IMR-90 (cell line): ENCODE data around the gene WDFY1. TPM values are rescaled to one million over a fixed set of nuclear protein-coding genes. Genes with fewer than 3 reads are reported as not detected.

Experiments used
- ATAC-seq: fragments of 200-7000 bp; cut with Tn5 transposase; 2 replicates; pipeline ENCODE4 v1.9.1; 2020; ENCODE audit warnings: low read depth, mild to moderate bottlenecking, moderate library complexity
- BruUV-seq: library from RNA; stranded (reverse); fragments of 400-500 nt; replicated peaks from 2 replicates; lab custom pipeline; 2021; lab: Mats Ljungman, UMichigan
- CTCF ChIA-PET: fragments of 300-600 bp; formaldehyde crosslinking; extraction: SDS; loops from one replicate; lab custom pipeline; 2021; ENCODE audit warnings: antibody characterized with exemption; lab: Yijun Ruan, JAX
- POLR2A ChIA-PET: fragments of 300-600 bp; sonication (Branson Sonifier 250); formaldehyde crosslinking; loops from one replicate; lab custom pipeline; 2022; ENCODE audit warnings: antibody characterized with exemption; ENCODE audit not compliant: unreplicated experiment; lab: Charles Lee
- DNase-seq: peaks from one replicate; pipeline ENCODE4 v3.0.0; 2013
- H2AFZ ChIP-seq: replicated peaks from 2 replicates; pipeline ENCODE3; 2013; ENCODE audit warnings: low read length, mild to moderate bottlenecking; ENCODE audit not compliant: poor library complexity
- H2AK5ac ChIP-seq: 2 replicates; pipeline ENCODE4 v1.6.1; 2013; ENCODE audit warnings: low read depth, low read length, inconsistent platforms
- H2AK9ac ChIP-seq: replicated peaks from 2 replicates; pipeline ENCODE3; 2013; ENCODE audit warnings: mild to moderate bottlenecking, low read depth, low read length, moderate library complexity; ENCODE audit not compliant: poor library complexity
- H2BK120ac ChIP-seq: 2 replicates; pipeline ENCODE4 v1.6.1; 2013; ENCODE audit warnings: low read depth, low read length, inconsistent platforms
- H2BK15ac ChIP-seq: 3 replicates; pipeline ENCODE4 v1.6.1; 2013; ENCODE audit warnings: low read depth, low read length, inconsistent platforms
- H2BK20ac ChIP-seq: 2 replicates; pipeline ENCODE4 v1.6.1; 2013; ENCODE audit warnings: low read depth, mild to moderate bottlenecking, inconsistent platforms, low read length, moderate library complexity
- H2BK5ac ChIP-seq: 2 replicates; pipeline ENCODE4 v1.6.1; 2013; ENCODE audit warnings: mild to moderate bottlenecking, low read depth, low read length, inconsistent platforms; ENCODE audit not compliant: poor library complexity, severe bottlenecking
- H3K14ac ChIP-seq: replicated peaks from 2 replicates; pipeline ENCODE4 v1.6.1; 2013; ENCODE audit warnings: low read depth, low read length, inconsistent platforms
- H3K18ac ChIP-seq: 2 replicates; pipeline ENCODE4 v1.6.1; 2013; ENCODE audit warnings: low read depth, low read length, control low read depth
- H3K23ac ChIP-seq: 2 replicates; pipeline ENCODE4 v1.6.1; 2013; ENCODE audit warnings: low read depth, low read length, inconsistent platforms
- H3K27ac ChIP-seq: 2 replicates; pipeline ENCODE4 v1.5.1; 2013; ENCODE audit warnings: mild to moderate bottlenecking, control low read depth, low read length; ENCODE audit not compliant: insufficient read depth
- H3K27me3 ChIP-seq: 2 replicates; pipeline ENCODE4 v1.6.1; 2013; ENCODE audit warnings: low read length; ENCODE audit not compliant: control insufficient read depth, insufficient read depth
- H3K36me3 ChIP-seq: 2 replicates; pipeline ENCODE4 v1.6.1; 2013; ENCODE audit warnings: low read length, mixed read lengths; ENCODE audit not compliant: control insufficient read depth, insufficient read depth
- H3K4ac ChIP-seq: 2 replicates; pipeline ENCODE4 v1.6.1; 2013; ENCODE audit warnings: low read depth, low read length, inconsistent platforms
- H3K4me1 ChIP-seq: 2 replicates; pipeline ENCODE4 v1.6.1; 2013; ENCODE audit warnings: low read length, mixed read lengths; ENCODE audit not compliant: control insufficient read depth, insufficient read depth
- H3K4me2 ChIP-seq: 2 replicates; pipeline ENCODE4 v1.6.1; 2013; ENCODE audit warnings: low read depth, mild to moderate bottlenecking, control low read depth, low read length, moderate library complexity
- H3K4me3 ChIP-seq: 2 replicates; pipeline ENCODE4 v1.5.1; 2013; ENCODE audit warnings: low read depth, mild to moderate bottlenecking, control low read depth, low read length, moderate library complexity; ENCODE audit not compliant: insufficient read depth
- H3K56ac ChIP-seq: 2 replicates; pipeline ENCODE4 v1.6.1; 2013; ENCODE audit warnings: low read length, inconsistent platforms; ENCODE audit not compliant: insufficient read depth; ENCODE audit errors: extremely low read depth
- H3K79me1 ChIP-seq, 2 experiments: 2 replicates each; pipeline ENCODE4 v1.6.1; 2013; ENCODE audit warnings: low read length in 2 of 2, inconsistent platforms in 1 of 2, low read depth in 1 of 2
- H3K9ac ChIP-seq: 2 replicates; pipeline ENCODE4 v1.6.1; 2013; ENCODE audit warnings: low read depth, low read length, control low read depth
- H3K9me1 ChIP-seq: 2 replicates; pipeline ENCODE4 v1.6.1; 2013; ENCODE audit warnings: low read length, inconsistent platforms; ENCODE audit not compliant: insufficient read depth
- H3K9me3 ChIP-seq: 2 replicates; pipeline ENCODE4 v1.6.1; 2013; ENCODE audit warnings: low read length; ENCODE audit not compliant: control insufficient read depth, insufficient read depth
- H4K20me1 ChIP-seq: 2 replicates; pipeline ENCODE4 v1.6.1; 2013; ENCODE audit warnings: low read length, inconsistent platforms; ENCODE audit not compliant: insufficient read depth
- H4K5ac ChIP-seq: 2 replicates; pipeline ENCODE4 v1.6.1; 2013; ENCODE audit warnings: mild to moderate bottlenecking, low read depth, low read length, control low read depth
- H4K8ac ChIP-seq, 2 experiments: 2 replicates each; pipeline ENCODE4 v1.6.1; 2013; ENCODE audit warnings: low read depth in 2 of 2, low read length in 2 of 2, control low read depth in 1 of 2, inconsistent platforms in 1 of 2
- H4K91ac ChIP-seq: 2 replicates; pipeline ENCODE4 v1.6.1; 2013; ENCODE audit warnings: low read depth, low read length, inconsistent platforms; ENCODE audit not compliant: insufficient read depth
- BHLHE40 ChIP-seq: fragments of 150-350 bp; IDR thresholded peaks from 2 replicates; pipeline ENCODE4 v1.6.1; 2016; ENCODE audit warnings: mild to moderate bottlenecking, low read depth, low read length
- CHD1 ChIP-seq: IDR thresholded peaks from 2 replicates; pipeline ENCODE4 v1.6.1; 2012; ENCODE audit warnings: low read depth, low read length, improper control_type of control experiment
- FOS ChIP-seq: fragments of 150-350 bp; IDR thresholded peaks from 2 replicates; pipeline ENCODE4 v1.6.1; 2016; ENCODE audit warnings: low read depth, low read length
- MAFK ChIP-seq: IDR thresholded peaks from 2 replicates; pipeline ENCODE4 v1.6.1; 2012; ENCODE audit warnings: low read depth, low read length, improper control_type of control experiment
- MAZ ChIP-seq: IDR thresholded peaks from 2 replicates; pipeline ENCODE4 v1.6.1; 2012; ENCODE audit warnings: low read depth, mild to moderate bottlenecking, low read length, improper control_type of control experiment, moderate library complexity, borderline replicate concordance
- MXI1 ChIP-seq: IDR thresholded peaks from 2 replicates; pipeline ENCODE4 v1.6.1; 2012; ENCODE audit warnings: low read depth, mild to moderate bottlenecking, low read length, moderate library complexity, borderline replicate concordance
- NFE2L2 ChIP-seq: fragments of 150-350 bp; IDR thresholded peaks from 2 replicates; pipeline ENCODE4 v1.6.1; 2016; ENCODE audit warnings: low read depth, mild to moderate bottlenecking, low read length
- POLR2A ChIP-seq: IDR thresholded peaks from 2 replicates; pipeline ENCODE4 v1.6.1; 2012; ENCODE audit warnings: mild to moderate bottlenecking, low read depth, low read length
- RAD21 ChIP-seq: IDR thresholded peaks from 2 replicates; pipeline ENCODE4 v1.6.1; 2012; ENCODE audit warnings: low read length, improper control_type of control experiment
- RCOR1 ChIP-seq: IDR thresholded peaks from 2 replicates; pipeline ENCODE4 v1.6.1; 2012; ENCODE audit warnings: mild to moderate bottlenecking, low read length, improper control_type of control experiment; ENCODE audit not compliant: insufficient replicate concordance
- RFX5 ChIP-seq: IDR thresholded peaks from 2 replicates; pipeline ENCODE4 v1.8.0; 2012; ENCODE audit warnings: low read depth, mild to moderate bottlenecking, low read length, moderate library complexity
- SMC3 ChIP-seq: fragments of 150-350 bp; IDR thresholded peaks from 2 replicates; pipeline ENCODE4 v1.6.1; 2016; ENCODE audit warnings: low read depth, mild to moderate bottlenecking, antibody characterized with exemption, low read length, moderate library complexity
- WGBS, 2 experiments: methylation state at CpG; one replicate each; pipeline versions ENCODE4 v1.1.5 to v1.1.7; 2013; ENCODE audit warnings: missing lambda C conversion rate in 2 of 2; ENCODE audit not compliant: insufficient read length in 1 of 2; ENCODE audit errors: extremely low coverage in 2 of 2; 5-methylcytosine and 5-hydroxymethylcytosine counted together
- dilution Hi-C: fragments of 300-500 bp; cut with HindIII; formaldehyde crosslinking; loops from one replicate; pipeline ENCODE4 v1.14.3; 2018; ENCODE audit warnings: low sequenced_read_pairs; ENCODE audit not compliant: unreplicated experiment
- in situ Hi-C: fragments of 300-500 bp; cut with MboI; formaldehyde crosslinking; loops from 3 replicates; pipeline ENCODE4 v1.14.3; 2019; ENCODE audit warnings: low sequenced_read_pairs, inconsistent platforms, mixed read lengths
- intact Hi-C: fragments of 100-400 bp; cut with micrococcal nuclease; formaldehyde crosslinking; loops from 2 replicates; pipeline ENCODE4 v1.10.0; 2022
- polyA plus RNA-seq, 3 experiments: library from polyadenylated mRNA; depleted of rRNA; stranded (reverse); fragments of >200 nt; gene quantifications; 2 replicates each; pipeline ENCODE4 v1.2.3, GENCODE V29; 2012; ENCODE audit warnings: low replicate concordance in 1 of 3
- total RNA-seq: library from RNA; depleted of rRNA; stranded (reverse); fragments of >200 nt; gene quantifications from 2 replicates; pipeline ENCODE4 v1.2.3, GENCODE V29; 2012
- TF ChIP-seq, protein P1 (sequence below): fragments of 150-350 bp; IDR thresholded peaks from 2 replicates; pipeline ENCODE4 v1.6.1; 2017; ENCODE audit warnings: mild to moderate bottlenecking, antibody characterized with exemption, low read length, low read depth
- TF ChIP-seq, protein P2 (sequence below): fragments of 150-350 bp; IDR thresholded peaks from 2 replicates; pipeline ENCODE4 v1.6.1; 2016; ENCODE audit warnings: low read depth, mild to moderate bottlenecking, low read length, moderate library complexity, borderline replicate concordance
- TF ChIP-seq, protein P3 (sequence below): conservative IDR thresholded peaks from 2 replicates; pipeline ENCODE4 v1.5.1; 2012; ENCODE audit warnings: mild to moderate bottlenecking, low read depth, low read length, improper control_type of control experiment

The WDFY1 gene
- total and polyA plus RNA-seq, 2 of the 4 experiments (the other 2 are of a cell fraction), result 35.6 to 93.6 TPM

DNA sequence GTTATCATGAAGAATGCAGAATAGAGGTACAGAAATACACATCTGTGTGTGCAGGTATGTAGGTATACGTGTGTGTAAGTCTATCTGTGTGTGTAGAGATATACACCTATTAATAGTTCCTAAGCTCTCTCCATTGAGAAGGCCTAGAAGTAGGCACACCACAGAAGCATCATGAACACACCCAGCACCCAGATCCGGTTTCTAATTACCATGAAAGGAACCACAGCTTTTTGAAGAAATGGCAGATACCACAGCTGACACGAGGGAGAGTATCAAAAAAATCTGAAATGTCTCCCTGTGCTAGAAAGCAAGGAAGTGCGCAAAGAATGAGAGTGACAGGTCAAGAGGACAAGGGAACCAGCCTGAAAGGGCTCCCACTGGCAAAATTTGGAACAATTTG lies 80.0 kb downstream of the WDFY1 start:
- no peak overlapping the region for H3K4me2 ChIP-seq
- dilution Hi-C loops, result no loop called here
- WGBS, 2 experiments, result no CpG with 5 or more reads among the region's 4 CpGs
- H3K79me1 ChIP-seq, result no peaks in the 10 kb centered on the region
- H3K4me1 ChIP-seq, result peaks cover 4% of the 10 kb centered on the region
- no peak overlapping the region for H3K14ac ChIP-seq
- in situ Hi-C loops, result no loop called here
- no peak overlapping the region for H2BK15ac ChIP-seq
- BruUV-seq, result no TSS peak
- ChIA-PET POLR2A (no interaction called here), CTCF (no interaction called here)
- no peak overlapping the region for H4K8ac ChIP-seq
- H2BK5ac ChIP-seq, result no peak overlapping the region
- ATAC-seq (no peak), DNase-seq (no peak)
- no peaks in the 10 kb centered on the region for H3K27me3 ChIP-seq
- peaks cover 4% of the 10 kb centered on the region; the same call in 1 of the 2 replicates for H4K20me1 ChIP-seq
- H3K9me1 ChIP-seq, result peaks cover 8% of the 10 kb centered on the region; the same call in 1 of the 2 replicates
- no peak overlapping the region for H2AFZ ChIP-seq
- H3K9ac ChIP-seq, result no peak overlapping the region
- H4K91ac ChIP-seq, result no peak overlapping the region
- H4K5ac ChIP-seq, result no peak overlapping the region
- no peak overlapping the region for H3K4ac ChIP-seq
- H2BK20ac ChIP-seq, result no peak overlapping the region
- intact Hi-C loops, result no loop called here
- no peaks in the 10 kb centered on the region for H3K9me3 ChIP-seq
- no peak for TF ChIP-seq RAD21
- no peak for TF ChIP-seq MXI1
- TF ChIP-seq CHD1, result no peak
- TF ChIP-seq BHLHE40, result no peak
- TF ChIP-seq, protein P1, sequence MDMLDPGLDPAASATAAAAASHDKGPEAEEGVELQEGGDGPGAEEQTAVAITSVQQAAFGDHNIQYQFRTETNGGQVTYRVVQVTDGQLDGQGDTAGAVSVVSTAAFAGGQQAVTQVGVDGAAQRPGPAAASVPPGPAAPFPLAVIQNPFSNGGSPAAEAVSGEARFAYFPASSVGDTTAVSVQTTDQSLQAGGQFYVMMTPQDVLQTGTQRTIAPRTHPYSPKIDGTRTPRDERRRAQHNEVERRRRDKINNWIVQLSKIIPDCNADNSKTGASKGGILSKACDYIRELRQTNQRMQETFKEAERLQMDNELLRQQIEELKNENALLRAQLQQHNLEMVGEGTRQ, result no peak
- TF ChIP-seq POLR2A, result no peak
- TF ChIP-seq FOS, result no peak
- no peak for TF ChIP-seq RFX5
- TF ChIP-seq, protein P2, sequence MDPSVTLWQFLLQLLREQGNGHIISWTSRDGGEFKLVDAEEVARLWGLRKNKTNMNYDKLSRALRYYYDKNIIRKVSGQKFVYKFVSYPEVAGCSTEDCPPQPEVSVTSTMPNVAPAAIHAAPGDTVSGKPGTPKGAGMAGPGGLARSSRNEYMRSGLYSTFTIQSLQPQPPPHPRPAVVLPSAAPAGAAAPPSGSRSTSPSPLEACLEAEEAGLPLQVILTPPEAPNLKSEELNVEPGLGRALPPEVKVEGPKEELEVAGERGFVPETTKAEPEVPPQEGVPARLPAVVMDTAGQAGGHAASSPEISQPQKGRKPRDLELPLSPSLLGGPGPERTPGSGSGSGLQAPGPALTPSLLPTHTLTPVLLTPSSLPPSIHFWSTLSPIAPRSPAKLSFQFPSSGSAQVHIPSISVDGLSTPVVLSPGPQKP, result no peak
- TF ChIP-seq, protein P3, sequence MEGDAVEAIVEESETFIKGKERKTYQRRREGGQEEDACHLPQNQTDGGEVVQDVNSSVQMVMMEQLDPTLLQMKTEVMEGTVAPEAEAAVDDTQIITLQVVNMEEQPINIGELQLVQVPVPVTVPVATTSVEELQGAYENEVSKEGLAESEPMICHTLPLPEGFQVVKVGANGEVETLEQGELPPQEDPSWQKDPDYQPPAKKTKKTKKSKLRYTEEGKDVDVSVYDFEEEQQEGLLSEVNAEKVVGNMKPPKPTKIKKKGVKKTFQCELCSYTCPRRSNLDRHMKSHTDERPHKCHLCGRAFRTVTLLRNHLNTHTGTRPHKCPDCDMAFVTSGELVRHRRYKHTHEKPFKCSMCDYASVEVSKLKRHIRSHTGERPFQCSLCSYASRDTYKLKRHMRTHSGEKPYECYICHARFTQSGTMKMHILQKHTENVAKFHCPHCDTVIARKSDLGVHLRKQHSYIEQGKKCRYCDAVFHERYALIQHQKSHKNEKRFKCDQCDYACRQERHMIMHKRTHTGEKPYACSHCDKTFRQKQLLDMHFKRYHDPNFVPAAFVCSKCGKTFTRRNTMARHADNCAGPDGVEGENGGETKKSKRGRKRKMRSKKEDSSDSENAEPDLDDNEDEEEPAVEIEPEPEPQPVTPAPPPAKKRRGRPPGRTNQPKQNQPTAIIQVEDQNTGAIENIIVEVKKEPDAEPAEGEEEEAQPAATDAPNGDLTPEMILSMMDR, result no peak
- no peak for TF ChIP-seq MAZ
- TF ChIP-seq RCOR1, result no peak
- no peak for TF ChIP-seq MAFK
- no peak for TF ChIP-seq SMC3
- no peak for TF ChIP-seq NFE2L2
- H2AK9ac ChIP-seq, result no peak overlapping the region
- H3K36me3 ChIP-seq, result peaks cover 2% of the 10 kb centered on the region; the same call in 1 of the 2 replicates
- H2AK5ac ChIP-seq, result no peak overlapping the region
- no peak overlapping the region for H3K27ac ChIP-seq
- H3K18ac ChIP-seq, result no peak overlapping the region
- H3K56ac ChIP-seq, result no peak overlapping the region
- no peak overlapping the region for H3K4me3 ChIP-seq
- H2BK120ac ChIP-seq, result no peak overlapping the region
- H3K23ac ChIP-seq, result no peak overlapping the region
